ENCODE results near the gene EXOSC10.

The EXOSC10 gene

GRCh38 chr1:11059155-11059967 is 40.3 kb downstream of the EXOSC10 start:
- Histone ChIP-seq H3K36me3 (replicated peaks in 1 of 2; ENCODE audit: control insufficient read depth in 2 of 2, insufficient read depth in 2 of 2, low read length in 2 of 2) (peaks cover 10 to 60% of the 10 kb centered on the region in 2 donors), H4K91ac (ENCODE audit: low read depth, low read length, poor library complexity) (peak overlapping the region; percentile 90), H3K27ac (replicated peaks; ENCODE audit: low read length) (no peak overlapping the region), H3K23ac (ENCODE audit: low read depth, low read length, poor library complexity) (peak overlapping the region; percentile 82), H3K79me1 (ENCODE audit: low read depth, low read length) (peaks cover 4% of the 10 kb centered on the region), H3K9ac (ENCODE audit: low read depth, low read length, poor library complexity) (peak overlapping the region; percentile 91), H3K4me3 (ENCODE audit: low read length in 2 of 2) (peak overlapping the region; percentile 93 to 99), H2BK12ac (ENCODE audit: low read length) (no peak overlapping the region), H4K8ac (ENCODE audit: low read depth, low read length) (peak overlapping the region; percentile 57), H2AK5ac (ENCODE audit: low read depth, low read length) (peak overlapping the region; percentile 87), H2BK5ac (ENCODE audit: low read length) (peak overlapping the region; percentile 29), H3K4ac (ENCODE audit: low read length) (peak overlapping the region; percentile 56), H3K14ac (ENCODE audit: low read length) (peak overlapping the region; percentile 86), H3K4me2 (ENCODE audit: insufficient read depth, low read length, poor library complexity, severe bottlenecking) (peak overlapping the region; percentile 98), H3K4me1 (ENCODE audit: control insufficient read depth in 2 of 2, insufficient read depth in 1 of 2, low read depth in 1 of 2, low read length in 2 of 2) (peaks cover 10 to 12% of the 10 kb centered on the region in 2 donors), H2BK15ac (ENCODE audit: low read length) (no peak overlapping the region), H2AFZ (ENCODE audit: low read length) (peak overlapping the region; percentile 93), H3K18ac (ENCODE audit: low read length) (peak overlapping the region; percentile 97), H2BK120ac (ENCODE audit: low read depth, low read length) (no peak overlapping the region), H3K27me3 (ENCODE audit: control insufficient read depth in 3 of 3, insufficient read depth in 3 of 3, low read depth in 1 of 3, low read length in 3 of 3) (no peaks in the 10 kb centered on the region), H3K9me3 (replicated peaks in 1 of 2; ENCODE audit: control insufficient read depth in 2 of 2, insufficient read depth in 1 of 2, low read depth in 1 of 2, low read length in 2 of 2) (no peaks in the 10 kb centered on the region)
- DNase-seq (ENCODE audit: low spot score) = no peak
- no CpG with 5 or more reads among the region's 72 CpGs for WGBS, 2 donors (ENCODE audit: extremely low coverage in 2 of 2, insufficient read length in 2 of 2, insufficient replicate concordance in 1 of 2)

- peak overlapping the region; percentile 93 to 99 for H3K4me3 ChIP-seq (ENCODE audit: low read length in 2 of 2)
- no peak overlapping the region for H2BK5ac ChIP-seq (ENCODE audit: low read length)
- peak overlapping the region; percentile 98 for H3K4me2 ChIP-seq (ENCODE audit: insufficient read depth, low read length, poor library complexity, severe bottlenecking)
- H3K4me1 ChIP-seq (ENCODE audit: control insufficient read depth in 2 of 2, insufficient read depth in 1 of 2, low read depth in 1 of 2, low read length in 2 of 2) = peaks cover 10 to 12% of the 10 kb centered on the region in 2 donors
- peak overlapping the region; percentile 40 for H3K18ac ChIP-seq (ENCODE audit: low read length)
- H3K36me3 ChIP-seq (replicated peaks in 1 of 2; ENCODE audit: control insufficient read depth in 2 of 2, insufficient read depth in 2 of 2, low read length in 2 of 2) = peaks cover 10 to 60% of the 10 kb centered on the region in 2 donors
- no peaks in the 10 kb centered on the region for H3K27me3 ChIP-seq (ENCODE audit: control insufficient read depth in 3 of 3, insufficient read depth in 3 of 3, low read depth in 1 of 3, low read length in 3 of 3)
- WGBS, 2 donors (ENCODE audit: extremely low coverage in 2 of 2, insufficient read length in 2 of 2, insufficient replicate concordance in 1 of 2) = no CpG with 5 or more reads among the region's 28 CpGs
- DNase-seq (ENCODE audit: low spot score) = no peak
- H3K9me3 ChIP-seq (replicated peaks in 1 of 2; ENCODE audit: control insufficient read depth in 2 of 2, insufficient read depth in 1 of 2, low read depth in 1 of 2, low read length in 2 of 2) = no peaks in the 10 kb centered on the region
- no peak overlapping the region for H4K8ac ChIP-seq (ENCODE audit: low read depth, low read length)
- H3K23ac ChIP-seq (ENCODE audit: low read depth, low read length, poor library complexity) = peak overlapping the region; percentile 82
- H3K27ac ChIP-seq (replicated peaks; ENCODE audit: low read length) = no peak overlapping the region
- no peak overlapping the region for H2AK5ac ChIP-seq (ENCODE audit: low read depth, low read length)
- H2BK15ac ChIP-seq (ENCODE audit: low read length) = no peak overlapping the region
- no peak overlapping the region for H2AFZ ChIP-seq (ENCODE audit: low read length)
- no peak overlapping the region for H3K14ac ChIP-seq (ENCODE audit: low read length)
- peak overlapping the region; percentile 91 for H3K9ac ChIP-seq (ENCODE audit: low read depth, low read length, poor library complexity)
- no peak overlapping the region for H3K4ac ChIP-seq (ENCODE audit: low read length)
- no peak overlapping the region for H4K91ac ChIP-seq (ENCODE audit: low read depth, low read length, poor library complexity)
- no peak overlapping the region for H2BK120ac ChIP-seq (ENCODE audit: low read depth, low read length)
- peaks cover 4% of the 10 kb centered on the region for H3K79me1 ChIP-seq (ENCODE audit: low read depth, low read length)
- H2BK12ac ChIP-seq (ENCODE audit: low read length) = no peak overlapping the region
Observed at GRCh38 chr1:11058595-11059154, 41.0 kb downstream of the EXOSC10 start.

DNA sequence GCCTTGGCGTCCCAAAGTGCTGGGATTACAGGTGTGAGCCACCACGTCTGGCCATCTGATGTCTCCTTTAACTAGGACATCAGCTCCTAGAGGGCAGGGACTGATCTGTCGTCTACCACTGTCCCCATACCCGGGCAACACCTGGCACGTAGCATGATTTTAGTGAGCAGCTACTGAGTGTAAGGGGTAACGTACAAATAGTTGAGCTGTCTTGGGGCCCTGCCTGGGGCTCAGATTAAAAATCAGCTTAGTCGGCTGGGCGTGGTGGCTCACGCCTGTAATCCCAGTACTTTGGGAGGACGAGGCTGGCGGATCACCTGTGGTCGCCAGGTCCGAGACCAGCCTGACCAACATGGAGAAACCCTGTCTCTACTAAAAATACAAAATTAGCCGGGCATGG is 41.6 kb downstream of the EXOSC10 start:
- Histone ChIP-seq H3K23ac (ENCODE audit: low read depth, low read length, poor library complexity) (peak overlapping the region; percentile 27), H3K4me2 (ENCODE audit: insufficient read depth, low read length, poor library complexity, severe bottlenecking) (no peak overlapping the region), H3K9me3 (replicated peaks in 1 of 2; ENCODE audit: control insufficient read depth in 2 of 2, insufficient read depth in 1 of 2, low read depth in 1 of 2, low read length in 2 of 2) (no peaks in the 10 kb centered on the region), H3K27ac (replicated peaks; ENCODE audit: low read length) (no peak overlapping the region), H2BK5ac (ENCODE audit: low read length) (no peak overlapping the region), H3K36me3 (replicated peaks in 1 of 2; ENCODE audit: control insufficient read depth in 2 of 2, insufficient read depth in 2 of 2, low read length in 2 of 2) (peaks cover 10 to 55% of the 10 kb centered on the region in 2 donors), H3K4me3 (ENCODE audit: low read length in 2 of 2) (no peak overlapping the region), H4K8ac (ENCODE audit: low read depth, low read length) (no peak overlapping the region), H3K4me1 (ENCODE audit: control insufficient read depth in 2 of 2, insufficient read depth in 1 of 2, low read depth in 1 of 2, low read length in 2 of 2) (peaks cover 10 to 17% of the 10 kb centered on the region in 2 donors), H2AFZ (ENCODE audit: low read length) (no peak overlapping the region), H3K27me3 (ENCODE audit: control insufficient read depth in 3 of 3, insufficient read depth in 3 of 3, low read depth in 1 of 3, low read length in 3 of 3) (no peaks in the 10 kb centered on the region), H3K79me1 (ENCODE audit: low read depth, low read length) (peaks cover 4% of the 10 kb centered on the region), H2BK120ac (ENCODE audit: low read depth, low read length) (no peak overlapping the region), H2BK12ac (ENCODE audit: low read length) (no peak overlapping the region), H2BK15ac (ENCODE audit: low read length) (no peak overlapping the region), H3K18ac (ENCODE audit: low read length) (no peak overlapping the region), H3K4ac (ENCODE audit: low read length) (no peak overlapping the region), H2AK5ac (ENCODE audit: low read depth, low read length) (no peak overlapping the region), H3K9ac (ENCODE audit: low read depth, low read length, poor library complexity) (no peak overlapping the region), H4K91ac (ENCODE audit: low read depth, low read length, poor library complexity) (no peak overlapping the region), H3K14ac (ENCODE audit: low read length) (no peak overlapping the region)
- WGBS, 2 donors (ENCODE audit: extremely low coverage in 2 of 2, insufficient read length in 2 of 2, insufficient replicate concordance in 1 of 2) = no CpG with 5 or more reads among the region's 14 CpGs
- DNase-seq (ENCODE audit: low spot score) = no peak

- Histone ChIP-seq H3K4me2 (ENCODE audit: insufficient read depth, low read length, poor library complexity, severe bottlenecking) (no peak overlapping the region), H4K91ac (ENCODE audit: low read depth, low read length, poor library complexity) (no peak overlapping the region), H3K14ac (ENCODE audit: low read length) (no peak overlapping the region), H3K36me3 (replicated peaks in 1 of 2; ENCODE audit: control insufficient read depth in 2 of 2, insufficient read depth in 2 of 2, low read length in 2 of 2) (peaks cover 10 to 50% of the 10 kb centered on the region in 2 donors), H2AK5ac (ENCODE audit: low read depth, low read length) (no peak overlapping the region), H2AFZ (ENCODE audit: low read length) (no peak overlapping the region), H3K4me1 (ENCODE audit: control insufficient read depth in 2 of 2, insufficient read depth in 1 of 2, low read depth in 1 of 2, low read length in 2 of 2) (peaks cover 10 to 22% of the 10 kb centered on the region in 2 donors), H3K27me3 (ENCODE audit: control insufficient read depth in 3 of 3, insufficient read depth in 3 of 3, low read depth in 1 of 3, low read length in 3 of 3) (no peaks in the 10 kb centered on the region), H3K18ac (ENCODE audit: low read length) (no peak overlapping the region), H3K79me1 (ENCODE audit: low read depth, low read length) (peaks cover 4% of the 10 kb centered on the region), H2BK12ac (ENCODE audit: low read length) (no peak overlapping the region), H3K4me3 (ENCODE audit: low read length in 2 of 2) (no peak overlapping the region), H3K9ac (ENCODE audit: low read depth, low read length, poor library complexity) (no peak overlapping the region), H2BK5ac (ENCODE audit: low read length) (no peak overlapping the region), H3K9me3 (replicated peaks in 1 of 2; ENCODE audit: control insufficient read depth in 2 of 2, insufficient read depth in 1 of 2, low read depth in 1 of 2, low read length in 2 of 2) (no peaks in the 10 kb centered on the region), H3K4ac (ENCODE audit: low read length) (no peak overlapping the region), H2BK15ac (ENCODE audit: low read length) (no peak overlapping the region), H3K27ac (replicated peaks; ENCODE audit: low read length) (no peak overlapping the region), H4K8ac (ENCODE audit: low read depth, low read length) (no peak overlapping the region), H3K23ac (ENCODE audit: low read depth, low read length, poor library complexity) (no peak overlapping the region), H2BK120ac (ENCODE audit: low read depth, low read length) (no peak overlapping the region)
- WGBS, 2 donors (ENCODE audit: extremely low coverage in 2 of 2, insufficient read length in 2 of 2, insufficient replicate concordance in 1 of 2) = no CpG with 5 or more reads among the region's 8 CpGs
- no peak for DNase-seq (ENCODE audit: low spot score)
Observed at GRCh38 chr1:11057477-11057876, 42.2 kb downstream of the EXOSC10 start.
